Activated CD4-positive, alpha-beta T cell treated with anti-CD3 and anti-CD28 coated beads for 1 hour (primary cell): ENCODE measurements around the gene TTLL8.
A peak's percentile ranks its signal among the peaks of the same experiment; 100 is the strongest.

Experiments
- DNase-seq: peaks from one replicate; pipeline ENCODE4 v3.0.0-alpha.2; 2020

The TTLL8 gene

GRCh38 chr22:49976439-49977175 lies 81.5 kb downstream of the TTLL8 start:
- peak; percentile 46 for DNase-seq

GRCh38 chr22:49975543-49976389 lies 82.3 kb downstream of the TTLL8 start:
- peak; percentile 31 for DNase-seq

GRCh38 chr22:49973018-49973961 lies 84.8 kb downstream of the TTLL8 start:
- DNase-seq, result peak; percentile 2

- DNase-seq, result peak; percentile 10
Observed at GRCh38 chr22:49972163-49973017, 85.7 kb downstream of the TTLL8 start.

GRCh38 chr22:49971232-49972162 lies 86.6 kb downstream of the TTLL8 start:
- DNase-seq, result no peak

- peak; percentile 94 for DNase-seq
Observed at GRCh38 chr22:49970528-49971231, 87.4 kb downstream of the TTLL8 start.

- DNase-seq, result no peak
Observed at GRCh38 chr22:49969751-49970527, 88.2 kb downstream of the TTLL8 start.

- DNase-seq, result no peak
Observed at GRCh38 chr22:49968831-49969661, 89.1 kb downstream of the TTLL8 start.
